Endodermal cell (in vitro differentiated cells): ENCODE results near the gene ABAT. TPM values are rescaled to one million over a fixed set of nuclear protein-coding genes. Genes with fewer than 3 reads are reported as not detected.

Experiments
- DNase-seq: peaks from one replicate; pipeline ENCODE4 v3.0.0-alpha.2; 2017
- H3K27ac ChIP-seq: 2 replicates; pipeline ENCODE4 v1.5.1; 2013; ENCODE audit warnings: mild to moderate bottlenecking, low read depth, low read length, moderate library complexity
- H3K27me3 ChIP-seq: 2 replicates; pipeline ENCODE4 v1.6.1; 2013; ENCODE audit warnings: mild to moderate bottlenecking, low read length, moderate library complexity; ENCODE audit not compliant: insufficient read depth, control insufficient read depth, poor library complexity, severe bottlenecking
- H3K36me3 ChIP-seq: 2 replicates; pipeline ENCODE4 v1.7.0; 2013; ENCODE audit warnings: mild to moderate bottlenecking, low read length, moderate library complexity; ENCODE audit not compliant: control insufficient read depth, insufficient read depth
- H3K4me1 ChIP-seq: one replicate; pipeline ENCODE4 v1.7.0; 2013; ENCODE audit warnings: low read length; ENCODE audit not compliant: control insufficient read depth, insufficient read depth
- H3K4me3 ChIP-seq: 2 replicates; pipeline ENCODE4 v1.5.1; 2013; ENCODE audit warnings: mild to moderate bottlenecking, low read length, moderate library complexity
- H3K9ac ChIP-seq: 2 replicates; pipeline ENCODE4 v1.6.1; 2013; ENCODE audit warnings: mild to moderate bottlenecking, low read length, moderate library complexity; ENCODE audit not compliant: poor library complexity, severe bottlenecking; ENCODE audit errors: extremely low read depth
- H3K9me3 ChIP-seq: 2 replicates; pipeline ENCODE4 v1.6.1; 2013; ENCODE audit warnings: mild to moderate bottlenecking, low read length, moderate library complexity; ENCODE audit not compliant: control insufficient read depth
- H3K27ac Mint-ChIP-seq: 2 replicates; pipeline ENCODE4 v1.8.0; 2020; ENCODE audit warnings: mixed read lengths
- H3K27me3 Mint-ChIP-seq: 2 replicates; pipeline ENCODE4 v1.8.0; 2021; ENCODE audit warnings: mild to moderate bottlenecking, mixed read lengths; ENCODE audit not compliant: insufficient read depth
- H3K36me3 Mint-ChIP-seq: 2 replicates; pipeline ENCODE4 v1.8.0; 2020; ENCODE audit warnings: low read depth, mixed read lengths
- H3K4me1 Mint-ChIP-seq: 2 replicates; pipeline ENCODE4 v1.8.0; 2020; ENCODE audit warnings: mixed read lengths
- H3K4me3 Mint-ChIP-seq: 2 replicates; pipeline ENCODE4 v1.8.0; 2020; ENCODE audit warnings: mild to moderate bottlenecking, moderate library complexity, mixed read lengths
- H3K9me3 Mint-ChIP-seq: 2 replicates; pipeline ENCODE4 v1.8.0; 2020; ENCODE audit warnings: mild to moderate bottlenecking, mixed read lengths
- CTCF ChIP-seq: fragments of 200-600 bp; sonication (generic); conservative IDR thresholded peaks from 2 replicates; pipeline ENCODE4 v1.5.0; 2021; ENCODE audit warnings: antibody characterized with exemption, mild to moderate bottlenecking
- WGBS, 2 experiments: methylation state at CpG; one replicate each; pipeline versions ENCODE4 v1.1.5 to v1.1.7; 2013; ENCODE audit warnings: missing lambda C conversion rate in 2 of 2, mixed read lengths in 1 of 2; ENCODE audit not compliant: insufficient coverage in 1 of 2, insufficient read length in 1 of 2; 5-methylcytosine and 5-hydroxymethylcytosine counted together
- total RNA-seq, 2 donors: library from RNA; stranded (reverse); fragmentation: NEBNext Ultra II Directional in 1 of 2; extraction: Animal tissue kit (Norgen Biotek cat#: 25700) in 1 of 2; gene quantifications; 2 replicates in 1 of 2; 3 replicates in 1 of 2; pipeline ENCODE4 v1.2.1, GENCODE V29; 2021

Gene ABAT
- total RNA-seq, 2 donors from 2014 or later, result 9.7 to 13.6 TPM

GRCh38 chr16:8720080-8720966 lies 45.9 kb downstream of the ABAT start:
- TF ChIP-seq CTCF, result no peak
- Mint-ChIP-seq H3K27ac (no peak overlapping the region), H3K27me3 (no peaks in the 10 kb centered on the region), H3K4me3 (no peak overlapping the region), H3K4me1 (peaks cover 7% of the 10 kb centered on the region), H3K36me3 (peaks cover 3% of the 10 kb centered on the region), H3K9me3 (no peaks in the 10 kb centered on the region)
- peak overlapping the region; percentile 100 for H3K27ac ChIP-seq
- no peaks in the 10 kb centered on the region for H3K9me3 ChIP-seq
- peak; percentile 70 for DNase-seq
- no peaks in the 10 kb centered on the region for H3K4me1 ChIP-seq
- H3K4me3 ChIP-seq, result no peak overlapping the region
- H3K9ac ChIP-seq, result no peak overlapping the region
- no peaks in the 10 kb centered on the region for H3K27me3 ChIP-seq
- H3K36me3 ChIP-seq, result no peaks in the 10 kb centered on the region
- 69% methylated on average over 9 to 14 of the region's 14 CpGs for WGBS, 2 experiments

GRCh38 chr16:8720967-8721308 lies 46.5 kb downstream of the ABAT start:
- H3K4me1 Mint-ChIP-seq, result peaks cover 7% of the 10 kb centered on the region
- DNase-seq, result no peak
- no peak for TF ChIP-seq CTCF
- Histone ChIP-seq H3K36me3 (no peaks in the 10 kb centered on the region), H3K27me3 (no peaks in the 10 kb centered on the region), H3K27ac (peak overlapping the region; percentile 100), H3K9me3 (no peaks in the 10 kb centered on the region), H3K9ac (no peak overlapping the region), H3K4me1 (no peaks in the 10 kb centered on the region), H3K4me3 (no peak overlapping the region)
- 95% methylated on average over 3 of the region's 3 CpGs; no CpG with 5 or more reads in 1 of the 2 experiments for WGBS, 2 experiments
- no peaks in the 10 kb centered on the region for H3K9me3 Mint-ChIP-seq
- peaks cover 3% of the 10 kb centered on the region for H3K36me3 Mint-ChIP-seq
- H3K27me3 Mint-ChIP-seq, result no peaks in the 10 kb centered on the region
- H3K4me3 Mint-ChIP-seq, result no peak overlapping the region
- no peak overlapping the region for H3K27ac Mint-ChIP-seq

GRCh38 chr16:8721336-8722024 lies 47.1 kb downstream of the ABAT start:
- no peak overlapping the region for H3K4me3 Mint-ChIP-seq
- Histone ChIP-seq H3K9ac (no peak overlapping the region), H3K4me3 (no peak overlapping the region), H3K4me1 (no peaks in the 10 kb centered on the region), H3K36me3 (no peaks in the 10 kb centered on the region), H3K9me3 (no peaks in the 10 kb centered on the region), H3K27ac (peak overlapping the region; percentile 100), H3K27me3 (no peaks in the 10 kb centered on the region)
- 67 to 68% methylated on average over 11 to 14 of the region's 14 CpGs for WGBS, 2 experiments
- no peaks in the 10 kb centered on the region for H3K9me3 Mint-ChIP-seq
- H3K36me3 Mint-ChIP-seq, result peaks cover 3% of the 10 kb centered on the region
- peaks cover 7% of the 10 kb centered on the region for H3K4me1 Mint-ChIP-seq
- no peak for TF ChIP-seq CTCF
- H3K27ac Mint-ChIP-seq, result no peak overlapping the region
- no peaks in the 10 kb centered on the region for H3K27me3 Mint-ChIP-seq
- no peak for DNase-seq
